ENCODE results near the gene LRRN2. TPM values are rescaled to one million over a fixed set of nuclear protein-coding genes. Genes with fewer than 3 reads are reported as not detected.
"Not testable (repeated sequence)": the region's sequence is repeated elsewhere in the genome, so short reads cannot be mapped to it uniquely, and the experiment has no call there.

The LRRN2 gene
- total RNA-seq, 1 donor from 2014 or later, result not detected

GRCh38 chr1:204571631-204572030 is 113.9 kb downstream of the LRRN2 start:
- CTCF ChIA-PET, result interaction anchor here (1.7 kb wide), 1 partner anchor 235 kb away, joined by 4 read pairs; no protein-coding TSS in a partner anchor
- DNase-seq (no peak), ATAC-seq (ENCODE audit: low read depth) (no peak)
- TF ChIP-seq CTCF (IDR thresholded peaks at IDR 0.05), result no peak
- Mint-ChIP-seq H3K9me3 (no peaks in the 10 kb centered on the region), H3K27ac (no peak overlapping the region), H3K4me3 (no peak overlapping the region), H3K4me1 (no peaks in the 10 kb centered on the region), H3K27me3 (no peaks in the 10 kb centered on the region), H3K36me3 (ENCODE audit: low read depth) (peaks cover 82% of the 10 kb centered on the region)
- intact Hi-C loops (cut with micrococcal nuclease), result no loop called here
- POLR2A ChIA-PET, result no interaction called here

- ChIA-PET CTCF (interaction anchor here (1.5 kb wide), 1 partner anchor 236 kb away, joined by 4 read pairs; no protein-coding TSS in a partner anchor), POLR2A (no interaction called here)
- no peak for TF ChIP-seq CTCF (IDR thresholded peaks at IDR 0.05)
- H3K4me3 Mint-ChIP-seq, result no peak overlapping the region
- H3K27me3 Mint-ChIP-seq, result no peaks in the 10 kb centered on the region
- intact Hi-C loops (cut with micrococcal nuclease), result no loop called here
- H3K27ac Mint-ChIP-seq, result no peak overlapping the region
- ATAC-seq (ENCODE audit: low read depth), result no peak
- peaks cover 2% of the 10 kb centered on the region for H3K4me1 Mint-ChIP-seq
- DNase-seq, result no peak
- H3K36me3 Mint-ChIP-seq (ENCODE audit: low read depth), result peaks cover 86% of the 10 kb centered on the region
- H3K9me3 Mint-ChIP-seq, result no peaks in the 10 kb centered on the region
Measured at GRCh38 chr1:204571128-204571527, 114.4 kb downstream of the LRRN2 start.

GRCh38 chr1:204570021-204570420 is 115.5 kb downstream of the LRRN2 start:
- H3K27ac Mint-ChIP-seq; POLR2A ChIA-PET; intact Hi-C loops (cut with micrococcal nuclease); DNase-seq; H3K9me3 Mint-ChIP-seq; ATAC-seq (ENCODE audit: low read depth); H3K27me3 Mint-ChIP-seq; H3K4me3 Mint-ChIP-seq: not testable (repeated sequence)
- CTCF ChIA-PET, result interaction anchor here (1.5 kb wide), 1 partner anchor 237 kb away, joined by 4 read pairs; no protein-coding TSS in a partner anchor
- Mint-ChIP-seq H3K4me1 (peaks cover 13% of the 10 kb centered on the region), H3K36me3 (ENCODE audit: low read depth) (peaks cover 90% of the 10 kb centered on the region)

GRCh38 chr1:204569478-204569877 is 116.1 kb downstream of the LRRN2 start:
- CTCF ChIA-PET, result interaction anchor here (1.5 to 1.6 kb wide), 2 partner anchors 194 to 237 kb away, joined by 4 to 6 read pairs; no protein-coding TSS in a partner anchor
- TF ChIP-seq CTCF (IDR thresholded peaks at IDR 0.05), result no peak
- peaks cover 18% of the 10 kb centered on the region for H3K4me1 Mint-ChIP-seq
- DNase-seq (no peak), ATAC-seq (ENCODE audit: low read depth) (no peak)
- POLR2A ChIA-PET, result interaction anchor here (0.6 kb wide), 2 partner anchors 19 to 74 kb away, joined by 3 to 5 read pairs; no protein-coding TSS in a partner anchor
- intact Hi-C loops (cut with micrococcal nuclease), result loop anchor here (2.0 kb wide), 1 partner anchor 13 kb away; no protein-coding TSS in a partner anchor
- no peak overlapping the region for H3K27ac Mint-ChIP-seq
- H3K4me3 Mint-ChIP-seq, result no peak overlapping the region
- H3K27me3 Mint-ChIP-seq, result no peaks in the 10 kb centered on the region
- H3K9me3 Mint-ChIP-seq, result no peaks in the 10 kb centered on the region
- peaks cover 87% of the 10 kb centered on the region for H3K36me3 Mint-ChIP-seq (ENCODE audit: low read depth)

GRCh38 chr1:204568576-204569315 is 116.8 kb downstream of the LRRN2 start:
- H3K27me3 Mint-ChIP-seq, result no peaks in the 10 kb centered on the region
- DNase-seq, result no peak
- ChIA-PET POLR2A (interaction anchor here (0.6 kb wide), 2 partner anchors 18 to 73 kb away, joined by 3 to 5 read pairs; no protein-coding TSS in a partner anchor), CTCF (interaction anchor here (1.6 to 6.5 kb wide), 2 partner anchors 195 to 238 kb away, joined by 6 to 155 read pairs; no protein-coding TSS in a partner anchor)
- H3K36me3 Mint-ChIP-seq (ENCODE audit: low read depth), result peaks cover 82% of the 10 kb centered on the region
- no peaks in the 10 kb centered on the region for H3K9me3 Mint-ChIP-seq
- no peak overlapping the region for H3K4me3 Mint-ChIP-seq
- H3K27ac Mint-ChIP-seq, result no peak overlapping the region
- H3K4me1 Mint-ChIP-seq, result peaks cover 26% of the 10 kb centered on the region
- ATAC-seq (ENCODE audit: low read depth), result no peak
- no peak for TF ChIP-seq CTCF (IDR thresholded peaks at IDR 0.05)
- intact Hi-C loops (cut with micrococcal nuclease), result loop anchor here (2.0 kb wide), 1 partner anchor 14 kb away; no protein-coding TSS in a partner anchor

Other genes starting within 250 kb of the LRRN2 start
- 127 and 151 TPM in 2 replicates for gene PIK3C2B, start 190.9 kb downstream of the LRRN2 start, total RNA-seq
- 221 and 264 TPM in 2 replicates for gene MDM4, start 169.3 kb downstream of the LRRN2 start, total RNA-seq
- gene NFASC, start 185.1 kb upstream of the LRRN2 start, total RNA-seq, result 0.07 TPM in 1 of 2 replicates, not detected in the other